Mesenchymal stem cell (in vitro differentiated cells and primary cell): ENCODE measurements around the gene SPNS1.
A peak's percentile ranks its signal among the peaks of the same experiment; 100 is the strongest.
"Not testable (repeated sequence)": the region's sequence is repeated elsewhere in the genome, so short reads cannot be mapped to it uniquely, and the experiment has no call there.

Experiments used
- DNase-seq: peaks from one replicate; pipeline ENCODE4 v3.0.0-alpha.2; 2013
- H2AFZ ChIP-seq: one replicate; pipeline ENCODE4 v1.6.1; 2013; ENCODE audit warnings: low read depth, mild to moderate bottlenecking, control low read depth, inconsistent platforms, low read length, moderate library complexity
- H2AK5ac ChIP-seq: 2 replicates; pipeline ENCODE4 v1.6.1; 2013; ENCODE audit warnings: low read length, moderate library complexity, mild to moderate bottlenecking, inconsistent platforms; ENCODE audit not compliant: severe bottlenecking
- H2BK120ac ChIP-seq: one replicate; pipeline ENCODE4 v1.6.1; 2013; ENCODE audit warnings: low read depth, mild to moderate bottlenecking, inconsistent platforms, low read length, moderate library complexity
- H2BK12ac ChIP-seq, 2 experiments: one replicate each; pipeline ENCODE4 v1.6.1; 2013; ENCODE audit warnings: inconsistent platforms in 2 of 2, low read length in 2 of 2, mild to moderate bottlenecking in 2 of 2, moderate library complexity in 2 of 2, control low read depth in 1 of 2
- H2BK15ac ChIP-seq: one replicate; pipeline ENCODE4 v1.6.1; 2013; ENCODE audit warnings: mild to moderate bottlenecking, low read depth, inconsistent platforms; ENCODE audit not compliant: poor library complexity, severe bottlenecking
- H2BK5ac ChIP-seq: 2 replicates; pipeline ENCODE4 v1.6.1; 2013; ENCODE audit warnings: low read depth, mild to moderate bottlenecking, low read length, control low read depth, inconsistent platforms; ENCODE audit not compliant: poor library complexity, severe bottlenecking
- H3K14ac ChIP-seq, 2 experiments: one replicate each; pipeline ENCODE4 v1.6.1; 2013; ENCODE audit warnings: inconsistent platforms in 2 of 2, low read length in 2 of 2, control low read depth in 1 of 2, mild to moderate bottlenecking in 1 of 2, moderate library complexity in 1 of 2
- H3K18ac ChIP-seq, 2 experiments: one replicate each; pipeline ENCODE4 v1.6.1; 2013; ENCODE audit warnings: inconsistent platforms in 2 of 2, low read length in 2 of 2, control low read depth in 1 of 2, low read depth in 1 of 2, mild to moderate bottlenecking in 1 of 2
- H3K23ac ChIP-seq, 2 experiments: one replicate each; pipeline ENCODE4 v1.6.1; 2013; ENCODE audit warnings: inconsistent platforms in 2 of 2, low read length in 2 of 2, mild to moderate bottlenecking in 2 of 2, moderate library complexity in 2 of 2, control low read depth in 1 of 2
- H3K27ac ChIP-seq: 2 replicates; pipeline ENCODE4 v1.5.1; 2013; ENCODE audit warnings: mild to moderate bottlenecking, moderate library complexity, low read length, control low read depth, inconsistent platforms; ENCODE audit not compliant: poor library complexity, severe bottlenecking
- H3K27me3 ChIP-seq, 2 experiments: 2 replicates each; pipeline versions ENCODE4 v1.6.1 to v1.7.0; 2013; ENCODE audit warnings: low read length in 2 of 2, mild to moderate bottlenecking in 2 of 2, moderate library complexity in 2 of 2, control low read depth in 1 of 2, inconsistent platforms in 1 of 2; ENCODE audit not compliant: control insufficient read depth in 1 of 2, insufficient read depth in 1 of 2
- H3K36me3 ChIP-seq, 2 experiments: 2 replicates each; pipeline versions ENCODE4 v1.6.1 to v1.7.0; 2013; ENCODE audit warnings: low read length in 2 of 2, control low read depth in 1 of 2, inconsistent platforms in 1 of 2, low read depth in 1 of 2, mild to moderate bottlenecking in 1 of 2; ENCODE audit not compliant: insufficient read depth in 2 of 2, control insufficient read depth in 1 of 2
- H3K4ac ChIP-seq, 2 experiments: one replicate each; pipeline ENCODE4 v1.6.1; 2013; ENCODE audit warnings: inconsistent platforms in 2 of 2, low read length in 2 of 2, mild to moderate bottlenecking in 2 of 2, moderate library complexity in 2 of 2, control low read depth in 1 of 2, low read depth in 1 of 2
- H3K4me1 ChIP-seq: 2 replicates; pipeline ENCODE4 v1.6.1; 2013; ENCODE audit warnings: low read depth, low read length, control low read depth; ENCODE audit not compliant: control insufficient read depth, insufficient read depth
- H3K4me2 ChIP-seq: 2 replicates; pipeline ENCODE4 v1.6.1; 2013; ENCODE audit warnings: low read length, mild to moderate bottlenecking, inconsistent platforms; ENCODE audit not compliant: poor library complexity, severe bottlenecking
- H3K4me3 ChIP-seq, 2 experiments: 2 replicates each; pipeline versions ENCODE4 v1.5.1 to v1.7.0; 2013; ENCODE audit warnings: low read length in 2 of 2, mild to moderate bottlenecking in 2 of 2, control low read depth in 1 of 2, low read depth in 1 of 2; ENCODE audit not compliant: insufficient read depth in 1 of 2
- H3K79me1 ChIP-seq: replicated peaks from 2 replicates; pipeline ENCODE4 v1.6.1; 2013; ENCODE audit warnings: mild to moderate bottlenecking, control low read depth, low read length, inconsistent platforms; ENCODE audit not compliant: poor library complexity, severe bottlenecking
- H3K9ac ChIP-seq: 2 replicates; pipeline ENCODE4 v1.7.0; 2013; ENCODE audit warnings: mild to moderate bottlenecking, low read length, moderate library complexity
- H3K9me3 ChIP-seq: 2 replicates; pipeline ENCODE4 v1.7.0; 2013; ENCODE audit warnings: mild to moderate bottlenecking, low read length; ENCODE audit not compliant: control insufficient read depth
- H4K8ac ChIP-seq: one replicate; pipeline ENCODE4 v1.6.1; 2013; ENCODE audit warnings: inconsistent platforms, mild to moderate bottlenecking, low read length, moderate library complexity
- H4K91ac ChIP-seq: one replicate; pipeline ENCODE4 v1.6.1; 2013; ENCODE audit warnings: mild to moderate bottlenecking, low read length, inconsistent platforms
- WGBS: methylation state at CpG from one replicate; pipeline ENCODE4 v1.1.7; 2013; ENCODE audit warnings: mixed read lengths; 5-methylcytosine and 5-hydroxymethylcytosine counted together

SPNS1 gene

GRCh38 chr16:28937222-28937876, 37.2 kb upstream of the SPNS1 start:
- H3K4ac ChIP-seq: no peak overlapping the region
- H2BK5ac ChIP-seq: no peak overlapping the region

GRCh38 chr16:28938721-28939120, 35.9 kb upstream of the SPNS1 start:
- H3K18ac ChIP-seq: no peak overlapping the region
- DNase-seq: no peak
- no peak overlapping the region for H3K4me3 ChIP-seq
- H2BK5ac ChIP-seq: no peak overlapping the region
- no peak overlapping the region for H2BK15ac ChIP-seq
- no peak overlapping the region for H3K4ac ChIP-seq
- no peaks in the 10 kb centered on the region for H3K9me3 ChIP-seq
- no peaks in the 10 kb centered on the region for H3K4me1 ChIP-seq
- H3K27ac ChIP-seq: no peak overlapping the region
- H3K9ac ChIP-seq: no peak overlapping the region
- no peaks in the 10 kb centered on the region for H3K79me1 ChIP-seq
- H3K14ac ChIP-seq: peak overlapping the region in 1 of 2 experiments; percentile 26
- no peaks in the 10 kb centered on the region for H3K36me3 ChIP-seq
- H4K8ac ChIP-seq: no peak overlapping the region
- peaks cover 0 to 6% of the 10 kb centered on the region in 2 experiments for H3K27me3 ChIP-seq
- H2AFZ ChIP-seq: no peak overlapping the region
- H3K23ac ChIP-seq: no peak overlapping the region
- no peak overlapping the region for H2AK5ac ChIP-seq
- 68% methylated on average over 5 of the region's 7 CpGs for WGBS
- H2BK12ac ChIP-seq: no peak overlapping the region
- no peak overlapping the region for H4K91ac ChIP-seq
- H2BK120ac ChIP-seq: no peak overlapping the region
- no peak overlapping the region for H3K4me2 ChIP-seq

More at GRCh38 chr16:28937222-28937876, 37.2 kb upstream of the SPNS1 start:
- no peak overlapping the region for H3K4me3 ChIP-seq
- no peak for DNase-seq
- H2AK5ac ChIP-seq: no peak overlapping the region
- no peak overlapping the region for H2BK15ac ChIP-seq
- H3K27ac ChIP-seq: no peak overlapping the region
- no peaks in the 10 kb centered on the region for H3K79me1 ChIP-seq
- H2AFZ ChIP-seq: no peak overlapping the region
- H3K23ac ChIP-seq: no peak overlapping the region
- no peak overlapping the region for H3K18ac ChIP-seq
- H3K14ac ChIP-seq: no peak overlapping the region
- no peak overlapping the region for H2BK12ac ChIP-seq
- no peak overlapping the region for H4K8ac ChIP-seq
- no peak overlapping the region for H3K9ac ChIP-seq
- H4K91ac ChIP-seq: no peak overlapping the region
- 94% methylated on average over 11 of the region's 14 CpGs for WGBS
- H2BK120ac ChIP-seq: no peak overlapping the region
- no peak overlapping the region for H3K4me2 ChIP-seq
- H3K27me3 ChIP-seq: peaks cover 0 to 12% of the 10 kb centered on the region in 2 experiments
- no peaks in the 10 kb centered on the region for H3K9me3 ChIP-seq
- no peaks in the 10 kb centered on the region for H3K4me1 ChIP-seq
- no peaks in the 10 kb centered on the region for H3K36me3 ChIP-seq

GRCh38 chr16:28939825-28940224, 34.8 kb upstream of the SPNS1 start:
- not testable (repeated sequence) for H2BK15ac ChIP-seq, H3K4me2 ChIP-seq, H2BK5ac ChIP-seq, H3K18ac ChIP-seq, H4K91ac ChIP-seq, H3K4me1 ChIP-seq, DNase-seq, H3K36me3 ChIP-seq, H3K9ac ChIP-seq, H3K79me1 ChIP-seq, H2AK5ac ChIP-seq, H3K27ac ChIP-seq, H3K27me3 ChIP-seq, H2BK12ac ChIP-seq, H3K4ac ChIP-seq, H3K4me3 ChIP-seq, H4K8ac ChIP-seq, H3K14ac ChIP-seq, H3K23ac ChIP-seq, H3K9me3 ChIP-seq, H2BK120ac ChIP-seq, H2AFZ ChIP-seq
- 87% methylated on average over 7 of the region's 7 CpGs for WGBS

GRCh38 chr16:28943281-28943680, 31.3 kb upstream of the SPNS1 start:
- Histone ChIP-seq H4K91ac (no peak overlapping the region), H2BK120ac (no peak overlapping the region), H3K9ac (no peak overlapping the region), H3K23ac (no peak overlapping the region), H3K27me3 (peaks cover 0 to 3% of the 10 kb centered on the region in 2 experiments), H3K9me3 (no peaks in the 10 kb centered on the region), H4K8ac (no peak overlapping the region), H2AK5ac (no peak overlapping the region), H3K4me3 (no peak overlapping the region), H3K4ac (no peak overlapping the region), H3K4me1 (peaks cover 5% of the 10 kb centered on the region), H3K79me1 (no peaks in the 10 kb centered on the region), H2BK5ac (no peak overlapping the region), H2BK15ac (no peak overlapping the region), H3K36me3 (no peaks in the 10 kb centered on the region), H2AFZ (no peak overlapping the region), H3K18ac (no peak overlapping the region), H3K4me2 (no peak overlapping the region), H3K14ac (no peak overlapping the region), H3K27ac (no peak overlapping the region), H2BK12ac (no peak overlapping the region)
- no peak for DNase-seq
